Measurements from ENCODE around the gene LAMA3. TPM values are rescaled to one million over a fixed set of nuclear protein-coding genes. Genes with fewer than 3 reads are reported as not detected.

The LAMA3 gene
- total and polyA plus RNA-seq, 12 donors = 1.6 to 10.2 (median 4.0) TPM

GRCh38 chr18:23776306-23776705 is 87.1 kb downstream of the LAMA3 start:
- TF ChIP-seq CTCF (IDR thresholded peaks at IDR 0.05) (no peak), POLR2A (IDR thresholded peaks at IDR 0.05) (no peak)
- Histone ChIP-seq H3K4me3 (no peak overlapping the region), H3K36me3 (replicated peaks in 1 of 2) (no peaks in the 10 kb centered on the region), H3K27ac (no peak overlapping the region), H3K4me1 (replicated peaks in 1 of 2) (no peaks in the 10 kb centered on the region), H3K27me3 (no peaks in the 10 kb centered on the region), H3K9me3 (replicated peaks in 1 of 3) (no peaks in the 10 kb centered on the region)
- WGBS, 4 donors = 69 to 78% (median 76%) methylated on average over 3 of the region's 3 CpGs
- intact Hi-C loops (cut with DNase I) = no loop called here
- DNase-seq = no peak

- H3K27me3 ChIP-seq = no peaks in the 10 kb centered on the region
- H3K9me3 ChIP-seq (replicated peaks in 1 of 3) = no peaks in the 10 kb centered on the region
- H3K27ac ChIP-seq = no peak overlapping the region
- H3K4me3 ChIP-seq = no peak overlapping the region
- H3K36me3 ChIP-seq (replicated peaks in 1 of 2) = no peaks in the 10 kb centered on the region
- intact Hi-C loops (cut with DNase I) = no loop called here
- no peaks in the 10 kb centered on the region for H3K4me1 ChIP-seq (replicated peaks in 1 of 2)
- TF ChIP-seq POLR2A (IDR thresholded peaks at IDR 0.05) (no peak), CTCF (IDR thresholded peaks at IDR 0.05) (no peak)
- DNase-seq = no peak
- 94 to 100% (median 97%) methylated on average over 2 of the region's 2 CpGs for WGBS, 4 donors
Observed at GRCh38 chr18:23778828-23779227, 89.6 kb downstream of the LAMA3 start.

GRCh38 chr18:23779696-23780303 is 90.5 kb downstream of the LAMA3 start:
- Histone ChIP-seq H3K27me3 (no peaks in the 10 kb centered on the region), H3K36me3 (replicated peaks in 1 of 2) (no peaks in the 10 kb centered on the region), H3K4me3 (no peak overlapping the region), H3K9me3 (replicated peaks in 1 of 3) (no peaks in the 10 kb centered on the region), H3K27ac (no peak overlapping the region), H3K4me1 (replicated peaks in 1 of 2) (no peaks in the 10 kb centered on the region)
- TF ChIP-seq CTCF (IDR thresholded peaks at IDR 0.05) (no peak), POLR2A (IDR thresholded peaks at IDR 0.05) (no peak)
- DNase-seq = no peak
- WGBS, 4 donors = 68 to 80% (median 77%) methylated on average over 5 of the region's 5 CpGs
- intact Hi-C loops (cut with DNase I) = no loop called here

- H3K27ac ChIP-seq = no peak overlapping the region
- no peaks in the 10 kb centered on the region for H3K36me3 ChIP-seq (replicated peaks in 1 of 2)
- WGBS, 4 donors = 63 to 69% (median 65%) methylated on average over 1 of the region's 1 CpG; no CpG with 5 or more reads in 1 of the 4 donors
- intact Hi-C loops (cut with DNase I) = no loop called here
- DNase-seq = no peak
- H3K9me3 ChIP-seq (replicated peaks in 1 of 3) = peaks cover 0 to 4% (median 0%) of the 10 kb centered on the region in 3 donors
- no peaks in the 10 kb centered on the region for H3K4me1 ChIP-seq (replicated peaks in 1 of 2)
- H3K27me3 ChIP-seq = no peaks in the 10 kb centered on the region
- TF ChIP-seq CTCF (IDR thresholded peaks at IDR 0.05) (no peak), POLR2A (IDR thresholded peaks at IDR 0.05) (no peak)
- no peak overlapping the region for H3K4me3 ChIP-seq
Observed at GRCh38 chr18:23784832-23785245, 95.6 kb downstream of the LAMA3 start.

Data from adrenal gland (tissue), 12 donors.